ENCODE measurements around the gene GSDMA. TPM values are rescaled to one million over a fixed set of nuclear protein-coding genes. Genes with fewer than 3 reads are reported as not detected.
A peak's percentile ranks its signal among the peaks of the same experiment; 100 is the strongest.

Gene GSDMA
- total and polyA plus RNA-seq, 9 of the 15 experiments (the other 6 are each of a cell fraction or from before 2014, with no cell fraction given): 0.04 to 0.13 (median 0.07) TPM; not detected in 2

DNA sequence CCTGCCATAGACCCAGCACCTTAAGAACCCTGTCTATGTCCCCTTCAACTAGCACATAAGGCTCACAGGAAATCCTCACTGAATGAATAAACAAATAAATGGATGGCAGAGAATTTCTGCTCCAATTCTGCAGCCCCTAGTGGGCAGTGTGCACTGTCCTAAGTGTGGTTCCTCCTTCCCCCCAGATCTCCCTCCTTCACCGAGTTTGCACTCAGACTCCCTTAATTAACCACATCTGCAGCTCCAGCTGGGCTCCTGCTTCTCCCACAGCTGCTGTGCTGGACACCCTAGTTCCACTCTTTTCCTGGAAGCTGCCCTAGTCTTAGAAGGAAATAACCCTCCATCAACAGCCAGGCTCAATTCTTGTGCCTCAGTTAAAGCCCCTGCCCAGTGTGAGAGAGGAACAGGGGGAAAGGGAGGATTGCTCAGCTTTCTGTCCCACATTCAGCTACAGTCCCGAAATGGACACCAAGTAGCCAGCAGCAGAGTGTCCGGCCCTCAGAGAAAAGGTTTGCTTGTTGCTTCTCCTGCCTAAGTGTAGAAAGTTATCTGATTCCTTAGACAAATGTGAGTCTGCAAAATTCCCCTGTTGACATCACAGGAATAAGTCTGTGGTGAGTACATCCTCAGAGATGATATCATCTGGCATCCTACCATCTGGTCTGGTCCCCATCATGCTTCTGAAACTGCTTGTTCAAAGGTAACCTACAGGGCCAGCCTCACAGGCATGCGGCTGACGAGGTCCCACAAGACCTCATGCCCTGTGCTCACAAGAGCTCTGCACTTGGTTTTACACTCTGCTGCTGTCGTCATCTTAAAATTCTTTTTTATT, 23.0 kb upstream of the GSDMA start (continued):
- TF ChIP-seq NFE2L1 (tag; IDR thresholded peaks at IDR 0.05; ENCODE audit: borderline replicate concordance, low read depth) (no peak), ARID1B (IDR thresholded peaks at IDR 0.05) (0 out of 2 replicates have a peak, but pooled peaks have one; percentile 34), PTTG1 (tag; IDR thresholded peaks at IDR 0.05; ENCODE audit: low read depth) (no peak), ZNF253 (CRISPR knock-in tag; conservative IDR thresholded peaks at IDR 0.05) (no peak), EP400 (IDR thresholded peaks at IDR 0.05) (no peak), ZNF444 (CRISPR knock-in tag; IDR thresholded peaks at IDR 0.05) (no peak), ZNF75A (CRISPR knock-in tag; IDR thresholded peaks at IDR 0.05) (peak; percentile 73; the same call in 1 of the 2 replicates), STAG1 (CRISPR knock-in tag; IDR thresholded peaks at IDR 0.05; ENCODE audit: borderline replicate concordance) (no peak), KLF16 (IDR thresholded peaks at IDR 0.05) (0 out of 2 replicates have a peak, but pooled peaks have one; percentile 20), HDAC8 (tag; IDR thresholded peaks at IDR 0.05) (no peak), ATF7 (IDR thresholded peaks at IDR 0.05) (peak; percentile 82), IFI16 (CRISPR knock-in tag; IDR thresholded peaks at IDR 0.05) (no peak)
- TF ChIP-seq, protein P1, sequence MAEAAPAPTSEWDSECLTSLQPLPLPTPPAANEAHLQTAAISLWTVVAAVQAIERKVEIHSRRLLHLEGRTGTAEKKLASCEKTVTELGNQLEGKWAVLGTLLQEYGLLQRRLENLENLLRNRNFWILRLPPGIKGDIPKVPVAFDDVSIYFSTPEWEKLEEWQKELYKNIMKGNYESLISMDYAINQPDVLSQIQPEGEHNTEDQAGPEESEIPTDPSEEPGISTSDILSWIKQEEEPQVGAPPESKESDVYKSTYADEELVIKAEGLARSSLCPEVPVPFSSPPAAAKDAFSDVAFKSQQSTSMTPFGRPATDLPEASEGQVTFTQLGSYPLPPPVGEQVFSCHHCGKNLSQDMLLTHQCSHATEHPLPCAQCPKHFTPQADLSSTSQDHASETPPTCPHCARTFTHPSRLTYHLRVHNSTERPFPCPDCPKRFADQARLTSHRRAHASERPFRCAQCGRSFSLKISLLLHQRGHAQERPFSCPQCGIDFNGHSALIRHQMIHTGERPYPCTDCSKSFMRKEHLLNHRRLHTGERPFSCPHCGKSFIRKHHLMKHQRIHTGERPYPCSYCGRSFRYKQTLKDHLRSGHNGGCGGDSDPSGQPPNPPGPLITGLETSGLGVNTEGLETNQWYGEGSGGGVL (CRISPR knock-in tag; IDR thresholded peaks at IDR 0.05): no peak
- TF ChIP-seq, protein P2, sequence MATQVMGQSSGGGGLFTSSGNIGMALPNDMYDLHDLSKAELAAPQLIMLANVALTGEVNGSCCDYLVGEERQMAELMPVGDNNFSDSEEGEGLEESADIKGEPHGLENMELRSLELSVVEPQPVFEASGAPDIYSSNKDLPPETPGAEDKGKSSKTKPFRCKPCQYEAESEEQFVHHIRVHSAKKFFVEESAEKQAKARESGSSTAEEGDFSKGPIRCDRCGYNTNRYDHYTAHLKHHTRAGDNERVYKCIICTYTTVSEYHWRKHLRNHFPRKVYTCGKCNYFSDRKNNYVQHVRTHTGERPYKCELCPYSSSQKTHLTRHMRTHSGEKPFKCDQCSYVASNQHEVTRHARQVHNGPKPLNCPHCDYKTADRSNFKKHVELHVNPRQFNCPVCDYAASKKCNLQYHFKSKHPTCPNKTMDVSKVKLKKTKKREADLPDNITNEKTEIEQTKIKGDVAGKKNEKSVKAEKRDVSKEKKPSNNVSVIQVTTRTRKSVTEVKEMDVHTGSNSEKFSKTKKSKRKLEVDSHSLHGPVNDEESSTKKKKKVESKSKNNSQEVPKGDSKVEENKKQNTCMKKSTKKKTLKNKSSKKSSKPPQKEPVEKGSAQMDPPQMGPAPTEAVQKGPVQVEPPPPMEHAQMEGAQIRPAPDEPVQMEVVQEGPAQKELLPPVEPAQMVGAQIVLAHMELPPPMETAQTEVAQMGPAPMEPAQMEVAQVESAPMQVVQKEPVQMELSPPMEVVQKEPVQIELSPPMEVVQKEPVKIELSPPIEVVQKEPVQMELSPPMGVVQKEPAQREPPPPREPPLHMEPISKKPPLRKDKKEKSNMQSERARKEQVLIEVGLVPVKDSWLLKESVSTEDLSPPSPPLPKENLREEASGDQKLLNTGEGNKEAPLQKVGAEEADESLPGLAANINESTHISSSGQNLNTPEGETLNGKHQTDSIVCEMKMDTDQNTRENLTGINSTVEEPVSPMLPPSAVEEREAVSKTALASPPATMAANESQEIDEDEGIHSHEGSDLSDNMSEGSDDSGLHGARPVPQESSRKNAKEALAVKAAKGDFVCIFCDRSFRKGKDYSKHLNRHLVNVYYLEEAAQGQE (IDR thresholded peaks at IDR 0.05; ENCODE audit: borderline replicate concordance): peak; percentile 40; the same call in 1 of the 2 replicates
- TF ChIP-seq, protein P2 (CRISPR knock-in tag; IDR thresholded peaks at IDR 0.05; ENCODE audit: low read depth): no peak
- TF ChIP-seq, protein P3, sequence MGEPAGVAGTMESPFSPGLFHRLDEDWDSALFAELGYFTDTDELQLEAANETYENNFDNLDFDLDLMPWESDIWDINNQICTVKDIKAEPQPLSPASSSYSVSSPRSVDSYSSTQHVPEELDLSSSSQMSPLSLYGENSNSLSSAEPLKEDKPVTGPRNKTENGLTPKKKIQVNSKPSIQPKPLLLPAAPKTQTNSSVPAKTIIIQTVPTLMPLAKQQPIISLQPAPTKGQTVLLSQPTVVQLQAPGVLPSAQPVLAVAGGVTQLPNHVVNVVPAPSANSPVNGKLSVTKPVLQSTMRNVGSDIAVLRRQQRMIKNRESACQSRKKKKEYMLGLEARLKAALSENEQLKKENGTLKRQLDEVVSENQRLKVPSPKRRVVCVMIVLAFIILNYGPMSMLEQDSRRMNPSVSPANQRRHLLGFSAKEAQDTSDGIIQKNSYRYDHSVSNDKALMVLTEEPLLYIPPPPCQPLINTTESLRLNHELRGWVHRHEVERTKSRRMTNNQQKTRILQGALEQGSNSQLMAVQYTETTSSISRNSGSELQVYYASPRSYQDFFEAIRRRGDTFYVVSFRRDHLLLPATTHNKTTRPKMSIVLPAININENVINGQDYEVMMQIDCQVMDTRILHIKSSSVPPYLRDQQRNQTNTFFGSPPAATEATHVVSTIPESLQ (CRISPR knock-in tag; IDR thresholded peaks at IDR 0.05): no peak

All from K562 (cell line).